GM19023 (cell line): Measurements from ENCODE around the gene EFCAB9.

Experiments
- ATAC-seq: cut with Tn5 transposase; IDR thresholded peaks from one replicate; pipeline ENCODE4 v1.9.1; 2021; ENCODE audit warnings: mild to moderate bottlenecking, moderate library complexity; ENCODE audit not compliant: unreplicated experiment

Gene EFCAB9

DNA sequence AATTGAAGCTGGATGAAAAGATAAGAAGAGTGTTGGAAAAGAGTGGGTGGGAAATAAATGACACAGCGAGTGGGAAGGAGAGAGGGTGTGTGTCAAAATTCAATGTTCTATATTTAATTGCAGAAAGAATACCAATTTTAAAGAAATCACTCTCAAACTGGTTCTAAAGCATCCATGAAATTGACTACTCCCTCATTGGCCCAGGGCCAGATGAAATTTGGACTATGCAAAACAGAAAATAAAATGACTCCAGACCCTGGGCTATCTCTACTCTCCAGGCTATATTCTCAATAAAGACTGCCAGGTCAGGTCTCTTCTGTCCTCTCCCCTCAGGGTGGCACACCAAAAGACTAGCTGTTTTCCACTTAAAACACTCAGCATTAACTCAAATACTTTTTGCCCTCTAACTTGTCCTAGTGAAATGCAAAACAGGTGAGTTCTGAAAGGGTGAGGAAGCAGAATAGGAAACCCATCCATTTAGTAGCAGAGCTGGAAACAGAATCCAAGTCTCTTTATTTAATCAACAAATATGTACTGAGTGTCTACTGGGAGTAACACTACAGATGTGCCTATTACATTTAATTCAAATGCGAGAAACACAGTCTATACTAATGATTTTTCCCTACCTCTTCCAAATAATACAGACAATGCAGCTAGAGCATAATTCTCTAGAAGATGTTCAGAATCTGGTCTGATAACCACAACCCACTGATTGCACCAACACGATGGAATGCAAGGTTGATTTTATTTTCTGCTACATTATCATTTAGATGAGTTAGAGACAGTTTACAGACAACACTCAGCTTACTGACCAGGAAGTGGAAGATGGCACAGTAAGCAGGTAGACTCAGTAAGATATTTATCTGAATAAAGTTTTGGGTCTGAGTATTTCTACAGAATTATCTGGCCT is 42.1 kb downstream of the EFCAB9 start:
- ATAC-seq = no peak

DNA sequence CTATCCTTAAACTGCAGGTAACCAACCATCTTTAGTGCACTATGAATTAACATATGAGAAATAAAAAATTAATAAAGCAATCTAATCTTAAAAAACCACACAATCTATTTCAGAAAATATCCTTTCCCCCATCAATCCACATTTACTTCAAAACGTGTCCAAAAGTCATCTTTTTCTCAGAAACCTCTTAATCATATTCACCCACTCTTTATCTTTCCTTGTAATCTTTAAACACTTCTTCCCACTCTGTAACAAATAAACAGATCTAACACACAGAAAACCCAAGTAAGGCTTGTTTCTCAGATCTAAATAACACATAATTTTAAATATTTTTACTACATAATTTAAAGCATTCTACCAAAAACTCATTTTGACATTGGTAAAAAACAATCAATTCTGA is 44.4 kb downstream of the EFCAB9 start:
- ATAC-seq = no peak

DNA sequence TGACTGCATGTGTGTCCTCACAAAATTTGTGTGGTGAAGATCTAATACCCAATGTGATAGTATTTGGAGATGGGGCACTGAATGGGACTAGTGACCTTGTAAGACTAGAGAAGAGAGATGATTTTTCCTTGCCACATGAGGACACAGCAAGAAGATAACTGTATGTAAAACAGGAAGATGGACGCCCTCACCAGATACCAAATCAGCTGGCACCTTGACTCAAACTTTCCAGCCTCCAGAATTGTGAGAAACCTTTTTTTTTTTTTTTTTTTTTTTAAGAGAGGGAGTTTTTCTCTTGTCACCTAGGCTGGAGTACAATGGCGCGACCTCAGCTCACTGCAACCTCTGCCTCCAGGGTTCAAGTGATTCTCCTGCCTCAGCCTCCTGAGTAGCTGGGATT is 49.3 kb downstream of the EFCAB9 start:
- ATAC-seq = no peak

- ATAC-seq = no peak
Measured at GRCh38 chr5:172245046-172245445, 51.1 kb downstream of the EFCAB9 start.

GRCh38 chr5:172245703-172246125 is 51.7 kb downstream of the EFCAB9 start:
- ATAC-seq = no peak

- no peak for ATAC-seq
Measured at GRCh38 chr5:172248637-172249036, 54.7 kb downstream of the EFCAB9 start.

DNA sequence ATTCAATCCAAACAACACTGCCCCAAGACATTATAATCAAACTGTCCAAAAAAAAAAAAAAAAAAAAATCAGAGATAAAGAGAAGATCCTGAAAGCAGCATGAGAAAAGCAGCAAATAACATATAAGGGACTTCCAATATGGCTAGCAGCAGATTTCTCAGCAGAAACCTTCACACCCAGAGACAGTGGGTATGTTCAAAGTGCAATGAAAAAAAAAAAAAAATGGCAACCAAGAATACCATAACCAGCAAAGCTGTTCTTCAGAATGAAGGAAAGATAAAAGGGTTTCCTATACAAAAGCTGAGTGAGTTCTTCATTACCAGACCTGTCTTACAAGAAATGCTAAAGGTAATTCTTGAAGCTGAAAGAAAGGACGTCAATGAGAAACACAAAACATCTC is 57.4 kb downstream of the EFCAB9 start:
- no peak for ATAC-seq

GRCh38 chr5:172252501-172252900 is 58.5 kb downstream of the EFCAB9 start:
- no peak for ATAC-seq
